ENCODE measurements around the gene SCML1.

Gene SCML1

GRCh38 chrX:17713288-17713687 is 24.0 kb upstream of the SCML1 start:
- DNase-seq (ENCODE audit: extremely low read depth, insufficient read length) = no peak
- Histone ChIP-seq H3K27me3 (replicated peaks; ENCODE audit: control insufficient read depth, insufficient read depth, low read length) (no peaks in the 10 kb centered on the region), H3K4me3 (replicated peaks; ENCODE audit: low read depth, low read length) (no peak overlapping the region), H3K36me3 (ENCODE audit: control insufficient read depth, insufficient read depth, low read length) (no peaks in the 10 kb centered on the region)
- no peak for TF ChIP-seq CTCF (IDR thresholded peaks at IDR 0.05; ENCODE audit: insufficient read depth, low read length, poor library complexity, severe bottlenecking)

- Histone ChIP-seq H3K36me3 (ENCODE audit: control insufficient read depth, insufficient read depth, low read length) (no peaks in the 10 kb centered on the region), H3K4me3 (replicated peaks; ENCODE audit: low read depth, low read length) (no peak overlapping the region), H3K27me3 (replicated peaks; ENCODE audit: control insufficient read depth, insufficient read depth, low read length) (no peaks in the 10 kb centered on the region)
- TF ChIP-seq CTCF (IDR thresholded peaks at IDR 0.05; ENCODE audit: insufficient read depth, low read length, poor library complexity, severe bottlenecking) = no peak
- no peak for DNase-seq (ENCODE audit: extremely low read depth, insufficient read length)
Measured at GRCh38 chrX:17718649-17719165, 18.6 kb upstream of the SCML1 start.

GRCh38 chrX:17719711-17720110 is 17.6 kb upstream of the SCML1 start:
- H3K4me3 ChIP-seq (replicated peaks; ENCODE audit: low read depth, low read length) = no peak overlapping the region
- DNase-seq (ENCODE audit: extremely low read depth, insufficient read length) = no peak

GRCh38 chrX:17721715-17722114 is 15.6 kb upstream of the SCML1 start:
- no peak for DNase-seq (ENCODE audit: extremely low read depth, insufficient read length)
- Histone ChIP-seq H3K4me3 (replicated peaks; ENCODE audit: low read depth, low read length) (no peak overlapping the region), H3K27me3 (replicated peaks; ENCODE audit: control insufficient read depth, insufficient read depth, low read length) (no peaks in the 10 kb centered on the region), H3K36me3 (ENCODE audit: control insufficient read depth, insufficient read depth, low read length) (no peaks in the 10 kb centered on the region)
- no peak for TF ChIP-seq CTCF (IDR thresholded peaks at IDR 0.05; ENCODE audit: insufficient read depth, low read length, poor library complexity, severe bottlenecking)

More at GRCh38 chrX:17719711-17720110, 17.6 kb upstream of the SCML1 start:
- H3K36me3 ChIP-seq (ENCODE audit: control insufficient read depth, insufficient read depth, low read length) = no peaks in the 10 kb centered on the region
- H3K27me3 ChIP-seq (replicated peaks; ENCODE audit: control insufficient read depth, insufficient read depth, low read length) = no peaks in the 10 kb centered on the region
- no peak for TF ChIP-seq CTCF (IDR thresholded peaks at IDR 0.05; ENCODE audit: insufficient read depth, low read length, poor library complexity, severe bottlenecking)

GRCh38 chrX:17725181-17725580 is 12.1 kb upstream of the SCML1 start:
- DNase-seq (ENCODE audit: extremely low read depth, insufficient read length) = no peak
- no peak for TF ChIP-seq CTCF (IDR thresholded peaks at IDR 0.05; ENCODE audit: insufficient read depth, low read length, poor library complexity, severe bottlenecking)
- Histone ChIP-seq H3K27me3 (replicated peaks; ENCODE audit: control insufficient read depth, insufficient read depth, low read length) (no peaks in the 10 kb centered on the region), H3K4me3 (replicated peaks; ENCODE audit: low read depth, low read length) (no peak overlapping the region), H3K36me3 (ENCODE audit: control insufficient read depth, insufficient read depth, low read length) (no peaks in the 10 kb centered on the region)

Data from GM06990 (cell line).